Measurements from ENCODE around the gene SIGLEC8.

DNA sequence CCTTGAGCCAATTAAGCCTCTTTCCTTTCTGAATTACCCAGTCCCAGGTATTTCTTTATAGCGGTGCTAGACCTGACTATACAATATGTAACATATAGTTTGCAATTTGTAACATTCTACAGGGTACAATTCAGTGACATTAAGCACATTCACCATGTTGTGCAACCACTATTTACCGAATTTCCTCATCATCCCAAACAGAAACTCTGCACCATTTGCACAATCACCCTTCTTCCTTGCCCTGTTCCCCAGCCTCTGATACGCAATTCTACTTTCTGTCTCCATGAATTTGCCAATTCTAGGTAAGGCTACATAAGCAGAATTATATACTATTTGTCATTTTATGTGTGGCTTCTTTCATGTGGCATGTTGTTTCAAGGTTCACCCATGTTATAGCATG lies 27.1 kb downstream of the SIGLEC8 start:
- no peak for TF ChIP-seq ZNF274 (IDR thresholded peaks at IDR 0.05; ENCODE audit: insufficient read depth, insufficient read length)
- TF ChIP-seq, protein P1, sequence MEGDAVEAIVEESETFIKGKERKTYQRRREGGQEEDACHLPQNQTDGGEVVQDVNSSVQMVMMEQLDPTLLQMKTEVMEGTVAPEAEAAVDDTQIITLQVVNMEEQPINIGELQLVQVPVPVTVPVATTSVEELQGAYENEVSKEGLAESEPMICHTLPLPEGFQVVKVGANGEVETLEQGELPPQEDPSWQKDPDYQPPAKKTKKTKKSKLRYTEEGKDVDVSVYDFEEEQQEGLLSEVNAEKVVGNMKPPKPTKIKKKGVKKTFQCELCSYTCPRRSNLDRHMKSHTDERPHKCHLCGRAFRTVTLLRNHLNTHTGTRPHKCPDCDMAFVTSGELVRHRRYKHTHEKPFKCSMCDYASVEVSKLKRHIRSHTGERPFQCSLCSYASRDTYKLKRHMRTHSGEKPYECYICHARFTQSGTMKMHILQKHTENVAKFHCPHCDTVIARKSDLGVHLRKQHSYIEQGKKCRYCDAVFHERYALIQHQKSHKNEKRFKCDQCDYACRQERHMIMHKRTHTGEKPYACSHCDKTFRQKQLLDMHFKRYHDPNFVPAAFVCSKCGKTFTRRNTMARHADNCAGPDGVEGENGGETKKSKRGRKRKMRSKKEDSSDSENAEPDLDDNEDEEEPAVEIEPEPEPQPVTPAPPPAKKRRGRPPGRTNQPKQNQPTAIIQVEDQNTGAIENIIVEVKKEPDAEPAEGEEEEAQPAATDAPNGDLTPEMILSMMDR (IDR thresholded peaks at IDR 0.05 in 2 of 3, conservative IDR thresholded peaks at IDR 0.05 in 1 of 3; ENCODE audit: control insufficient read depth in 2 of 3, extremely low read depth in 1 of 3, insufficient read depth in 1 of 3, low read depth in 3 of 3, low read length in 3 of 3) = no peak
- no peak for TF ChIP-seq ZZZ3 (IDR thresholded peaks at IDR 0.05; ENCODE audit: control insufficient read depth, insufficient read length, low read depth)
- no peak for TF ChIP-seq POLR2AphosphoS5 (IDR thresholded peaks at IDR 0.05; ENCODE audit: low read length)
- no peak for TF ChIP-seq RB1 (IDR thresholded peaks at IDR 0.05; ENCODE audit: borderline replicate concordance)
- TF ChIP-seq EZH2 (IDR thresholded peaks at IDR 0.05; ENCODE audit: borderline replicate concordance, control insufficient read depth, low read depth, low read length) = no peak
